OCI-M2 (cell line): Measurements from ENCODE around the gene FAM83G.
"Not testable (repeated sequence)": the region's sequence is repeated elsewhere in the genome, so short reads cannot be mapped to it uniquely, and the experiment has no call there.

Experiments used
- DNase-seq: peaks from one replicate; lab custom pipeline; 2025; ENCODE audit not compliant: unreplicated experiment; lab: John Stamatoyannopoulos, UW

Gene FAM83G

DNA sequence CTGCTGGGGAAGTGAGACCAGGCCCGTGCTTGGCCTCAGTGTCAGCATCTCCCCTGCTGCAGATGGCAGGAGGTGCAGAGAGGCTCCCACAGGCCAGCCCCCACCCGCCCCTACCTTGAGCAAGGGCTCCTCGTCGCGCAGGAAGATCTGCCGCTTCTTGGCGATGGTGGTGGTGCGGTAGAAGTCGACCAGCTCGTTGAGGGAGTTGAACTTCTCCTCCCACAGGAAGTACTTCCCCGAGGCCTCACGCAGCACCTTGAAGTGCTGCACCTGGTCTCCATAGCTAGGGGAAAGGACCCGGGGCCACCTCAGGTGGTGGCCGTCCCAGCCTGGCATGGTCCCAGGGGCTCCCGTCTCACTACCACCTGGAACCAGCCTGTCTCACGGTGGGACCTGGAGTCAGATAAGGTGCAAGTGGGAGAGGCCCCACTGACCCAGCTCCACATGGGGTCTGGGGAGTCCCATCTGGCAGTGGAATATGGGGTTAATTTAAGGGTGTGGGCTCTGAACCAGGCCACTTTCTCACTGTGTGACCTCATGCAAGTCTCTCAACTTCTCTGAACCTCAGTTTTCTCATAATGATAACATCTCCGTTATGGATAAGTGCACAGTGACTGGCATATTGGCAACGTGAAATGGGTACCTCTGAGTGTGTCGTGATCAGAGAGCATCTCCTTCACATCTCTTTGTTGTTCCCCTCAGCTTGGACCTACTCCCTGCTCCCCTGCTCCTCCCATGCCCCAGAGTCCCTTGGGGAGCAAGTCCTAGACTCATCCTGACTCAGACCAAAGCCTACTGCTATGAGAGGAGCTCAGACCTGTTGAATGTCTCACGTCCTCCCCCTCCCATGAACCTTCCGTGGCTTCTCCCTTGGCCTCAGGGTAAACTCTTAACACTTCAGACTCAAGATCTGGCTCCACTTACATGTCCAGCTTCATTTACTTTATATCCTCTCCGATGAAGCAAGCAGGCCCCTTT is 19.8 kb upstream of the FAM83G start:
- no peak for DNase-seq

DNA sequence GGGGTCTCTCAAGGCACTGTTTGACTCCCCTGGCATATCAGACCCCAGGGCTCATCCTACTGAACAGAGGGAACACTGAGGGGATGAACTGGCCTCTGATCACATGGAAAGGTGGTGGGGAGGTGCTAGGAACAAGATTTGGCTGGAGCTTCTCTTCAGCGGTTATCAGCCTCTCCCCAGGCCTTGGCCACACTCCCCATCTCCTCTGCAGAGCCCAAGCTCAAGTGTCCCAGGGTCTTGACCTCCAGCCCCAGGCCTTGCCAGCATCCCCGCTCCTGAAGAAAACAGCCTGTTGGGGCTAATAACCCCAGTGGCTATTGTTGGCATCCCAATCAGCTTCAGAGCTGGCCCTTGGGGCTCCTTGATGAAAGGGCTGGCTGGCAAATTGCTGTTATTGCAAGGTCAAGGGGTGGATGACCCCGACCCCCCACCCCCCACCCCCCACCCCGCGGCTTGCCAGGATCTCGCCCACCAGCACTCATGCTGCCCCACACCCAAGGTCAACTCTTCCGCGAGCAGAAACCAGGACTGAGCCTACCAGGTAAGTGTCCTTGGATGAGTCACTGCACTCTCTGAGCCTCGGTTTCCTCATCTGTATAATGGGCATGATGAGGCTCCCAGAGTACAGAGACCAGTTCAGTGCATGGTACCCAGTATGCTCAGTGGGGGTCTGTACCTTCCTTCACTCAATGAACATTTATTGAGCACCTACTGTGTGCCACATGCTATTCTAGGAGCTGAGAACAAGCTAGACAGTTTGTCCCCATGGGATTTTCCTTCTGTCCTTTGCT is 18.8 kb upstream of the FAM83G start:
- no peak for DNase-seq

DNA sequence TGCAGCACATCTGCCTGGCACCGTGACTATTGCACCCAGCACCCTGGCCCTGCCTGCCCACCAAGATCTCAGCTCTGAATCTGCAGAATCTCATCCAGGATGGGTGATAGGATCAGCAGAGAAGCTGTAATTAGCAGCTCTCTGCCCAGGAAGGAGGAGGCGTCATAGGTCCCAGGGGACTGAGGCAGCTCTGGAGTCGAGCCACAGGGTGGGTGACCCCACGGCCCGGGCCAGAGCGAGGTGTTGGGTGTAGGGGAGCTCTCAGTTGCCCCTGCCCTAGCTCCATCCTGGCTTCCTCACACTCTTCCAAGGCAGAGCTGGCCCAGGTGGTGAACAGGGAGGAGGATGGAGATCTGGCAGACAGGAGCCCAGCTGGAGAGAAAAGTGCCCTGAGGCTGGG is 18.2 kb upstream of the FAM83G start:
- no peak for DNase-seq

DNA sequence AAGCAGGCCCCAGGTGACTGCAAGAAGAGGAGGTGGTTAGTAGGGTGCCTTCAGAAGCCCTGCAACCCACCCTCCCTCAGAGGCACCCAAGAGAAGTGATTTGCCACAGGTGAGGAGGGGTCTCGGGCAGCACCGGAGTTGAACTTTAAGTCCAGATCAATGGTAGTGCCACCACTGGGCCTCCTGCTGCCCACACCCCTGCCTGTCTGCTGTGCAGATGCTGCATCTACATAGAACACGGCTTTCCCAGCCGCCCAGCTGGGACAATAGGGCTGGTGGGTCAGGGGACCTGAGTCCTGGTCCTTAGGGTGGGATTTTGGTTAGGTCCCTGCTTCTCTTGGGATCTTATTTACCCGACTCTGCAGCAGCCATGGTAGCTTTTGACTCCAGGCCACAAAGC is 17.6 kb upstream of the FAM83G start:
- DNase-seq, result no peak

DNA sequence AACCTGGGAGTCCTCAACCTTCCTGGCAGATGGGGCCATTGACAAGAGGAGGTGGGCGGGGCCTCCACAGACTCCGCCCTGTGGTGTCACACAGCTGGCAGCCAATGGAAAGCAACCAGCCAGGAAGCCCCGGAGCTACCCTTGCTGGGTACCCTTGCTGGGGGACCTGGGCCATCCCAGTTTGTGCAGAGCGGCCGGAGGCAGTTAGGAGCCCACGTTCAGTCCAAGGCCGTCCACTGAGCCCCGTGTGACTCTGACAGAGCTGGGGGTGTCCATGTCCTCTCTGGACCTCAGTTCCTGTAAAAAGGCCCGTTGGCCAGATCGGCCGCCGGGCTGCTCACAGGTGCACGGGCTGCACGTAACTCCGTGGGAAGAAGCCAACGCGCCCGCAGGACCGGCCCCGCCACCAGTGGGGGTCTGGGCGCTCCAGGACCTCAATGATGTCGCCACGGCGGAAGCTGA is 17.1 kb upstream of the FAM83G start:
- DNase-seq, result no peak

DNA sequence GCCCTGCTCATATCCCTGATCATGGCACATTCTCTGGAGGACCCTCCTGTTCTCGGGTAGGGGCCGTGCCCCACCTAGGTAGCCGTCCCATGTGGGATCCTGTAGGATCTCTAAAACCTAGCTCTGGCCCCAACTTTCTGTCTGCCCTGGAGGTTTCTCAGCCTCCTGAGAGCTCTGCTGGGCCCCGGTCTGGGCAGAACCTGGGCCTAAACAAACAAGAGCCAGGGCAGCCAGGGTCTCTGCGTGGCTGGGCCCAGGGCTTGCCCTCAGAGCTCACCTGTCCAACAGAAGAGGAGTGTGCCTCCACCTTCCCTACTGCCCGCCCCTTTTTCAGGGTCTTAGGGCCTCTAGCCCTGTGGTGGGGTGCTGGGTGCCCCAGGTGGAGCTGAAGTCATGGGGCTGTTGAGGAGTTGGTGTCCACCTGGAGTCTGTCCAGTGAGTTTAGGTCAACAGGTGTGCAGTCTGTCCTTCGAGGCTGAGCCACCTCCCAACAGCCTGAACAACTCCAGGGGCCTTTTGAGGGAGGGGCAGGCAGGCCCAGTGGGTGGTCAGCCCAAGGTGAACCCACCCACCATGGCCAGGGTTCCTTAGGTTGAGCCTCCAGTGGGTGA is 16.6 kb upstream of the FAM83G start:
- DNase-seq, result not testable (repeated sequence)

DNA sequence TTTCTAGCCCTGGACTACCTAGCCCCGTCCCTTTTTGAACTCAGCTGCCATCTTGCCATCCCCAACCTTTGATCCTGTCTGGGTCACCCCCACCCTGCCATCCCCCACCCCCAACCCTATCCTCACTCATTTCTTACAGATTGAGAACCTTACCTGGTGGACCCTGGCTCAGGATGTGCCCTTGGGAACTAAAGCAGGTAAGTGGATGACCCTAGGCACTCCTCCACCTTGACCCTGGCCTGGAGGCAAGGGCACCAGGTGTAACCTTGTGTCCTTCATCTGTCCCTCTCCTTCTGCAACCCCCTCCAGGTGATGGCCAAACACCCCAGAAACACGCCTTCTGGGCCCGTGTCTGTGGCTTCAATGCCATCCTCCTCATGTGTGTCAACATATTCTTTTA is 15.5 kb upstream of the FAM83G start:
- no peak for DNase-seq

DNA sequence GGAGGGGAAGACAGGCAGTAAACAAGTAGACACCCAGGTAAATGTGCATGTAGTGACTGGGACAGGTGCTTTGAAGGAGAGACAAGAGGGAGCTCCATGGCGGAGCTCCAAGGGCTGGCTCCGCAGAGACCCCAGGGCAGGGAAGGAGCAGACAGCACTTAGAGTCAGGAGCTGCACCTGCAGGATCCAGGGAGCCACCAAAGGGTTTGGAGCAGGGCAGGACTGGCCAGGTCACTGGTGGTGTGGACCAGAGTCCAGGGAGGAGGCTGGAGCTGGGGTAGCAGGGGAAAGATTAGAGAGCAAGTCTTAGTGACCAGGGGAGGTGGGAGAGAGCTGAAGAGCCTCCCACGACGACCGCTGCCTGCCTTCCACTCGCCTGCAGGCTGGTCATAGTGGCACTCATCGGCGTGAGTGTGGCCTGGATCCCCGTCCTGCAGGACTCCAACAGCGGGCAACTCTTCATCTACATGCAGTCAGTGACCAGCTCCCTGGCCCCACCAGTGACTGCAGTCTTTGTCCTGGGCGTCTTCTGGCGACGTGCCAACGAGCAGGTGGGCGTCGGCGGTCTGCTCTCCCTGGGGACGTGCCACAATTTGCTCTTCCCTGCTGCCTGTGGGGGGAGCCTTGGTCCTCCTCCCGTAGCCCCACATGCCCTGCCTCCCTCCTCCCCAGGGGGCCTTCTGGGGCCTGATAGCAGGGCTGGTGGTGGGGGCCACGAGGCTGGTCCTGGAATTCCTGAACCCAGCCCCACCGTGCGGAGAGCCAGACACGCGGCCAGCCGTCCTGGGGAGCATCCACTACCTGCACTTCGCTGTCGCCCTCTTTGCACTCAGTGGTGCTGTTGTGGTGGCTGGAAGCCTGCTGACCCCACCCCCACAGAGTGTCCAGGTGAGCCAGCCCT is 14.7 kb upstream of the FAM83G start:
- DNase-seq, result no peak

DNA sequence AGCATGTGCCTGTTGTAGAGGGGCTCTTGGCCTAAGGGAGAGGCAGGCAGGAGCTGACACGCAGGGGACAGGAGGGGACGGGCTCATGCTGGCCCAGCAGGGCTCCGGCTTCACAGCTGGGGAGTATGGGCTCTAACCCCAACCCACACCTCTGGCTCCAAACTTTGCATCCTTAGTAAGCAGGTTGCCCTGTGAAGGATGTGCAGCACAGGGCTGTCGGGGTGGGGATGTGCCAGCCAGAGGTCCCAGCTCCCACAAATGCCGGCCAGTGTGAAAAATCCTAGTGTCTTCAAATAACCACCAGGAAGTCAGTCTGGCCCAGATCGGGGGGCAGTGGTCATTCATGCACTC is 14.0 kb upstream of the FAM83G start:
- DNase-seq, result no peak

DNA sequence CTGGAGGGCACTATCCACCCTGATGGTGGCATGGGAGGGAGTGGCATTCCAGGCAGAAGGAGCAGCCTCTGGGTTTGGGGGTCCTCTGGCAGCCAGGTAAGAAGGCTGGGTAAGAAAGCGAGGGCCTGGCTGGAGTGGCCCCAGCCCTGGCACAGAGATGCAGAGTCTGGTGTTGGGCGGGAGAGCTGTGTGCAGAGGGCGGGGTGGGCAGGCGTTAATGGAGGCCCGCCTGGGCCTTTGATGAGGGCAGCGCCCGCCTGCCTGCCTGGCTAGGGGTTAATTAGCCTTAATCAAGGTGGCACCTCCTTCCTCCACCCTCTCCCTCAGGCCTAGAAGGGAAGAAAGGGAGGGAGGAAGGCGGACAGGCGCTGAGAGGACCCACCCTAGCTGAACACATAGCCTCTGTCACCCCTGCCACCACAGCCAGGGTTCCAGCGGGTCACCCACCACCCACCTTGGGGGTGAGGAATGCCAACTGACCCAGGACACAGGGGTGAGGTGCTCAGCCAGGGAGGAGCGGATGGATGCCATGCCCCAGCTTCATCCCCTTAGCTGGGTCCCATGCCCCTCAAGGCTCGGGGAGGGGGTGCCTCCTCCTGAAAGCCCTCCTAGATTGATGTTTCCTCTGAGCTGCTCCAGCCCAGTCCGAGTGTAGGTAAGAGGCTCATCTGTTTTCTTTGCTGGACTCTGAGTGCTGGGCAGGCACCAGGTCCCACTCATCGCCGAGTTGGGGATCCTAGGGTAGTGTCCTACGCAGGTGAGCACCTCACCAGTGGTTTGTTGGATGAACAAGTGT is 13.4 kb upstream of the FAM83G start:
- no peak for DNase-seq

DNA sequence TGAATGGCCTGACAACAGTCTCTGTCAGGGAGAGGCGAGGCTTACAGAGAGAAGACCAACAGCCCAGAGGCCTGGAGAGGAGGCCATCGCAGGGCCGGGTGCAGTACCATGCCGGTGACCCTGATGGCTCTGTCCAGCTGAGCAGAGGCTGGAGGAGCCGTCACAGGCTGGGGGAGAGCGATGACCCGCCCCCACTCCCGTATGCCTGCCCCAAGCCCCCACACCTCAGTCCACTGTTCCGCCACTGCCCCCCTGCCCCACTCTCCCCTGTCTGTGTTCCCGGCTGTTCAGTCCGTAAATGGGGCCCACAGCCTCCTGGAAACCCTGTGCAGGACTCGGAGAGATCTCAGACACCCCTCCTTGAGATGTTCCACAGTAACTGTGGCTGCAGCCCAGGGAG is 12.8 kb upstream of the FAM83G start:
- no peak for DNase-seq

DNA sequence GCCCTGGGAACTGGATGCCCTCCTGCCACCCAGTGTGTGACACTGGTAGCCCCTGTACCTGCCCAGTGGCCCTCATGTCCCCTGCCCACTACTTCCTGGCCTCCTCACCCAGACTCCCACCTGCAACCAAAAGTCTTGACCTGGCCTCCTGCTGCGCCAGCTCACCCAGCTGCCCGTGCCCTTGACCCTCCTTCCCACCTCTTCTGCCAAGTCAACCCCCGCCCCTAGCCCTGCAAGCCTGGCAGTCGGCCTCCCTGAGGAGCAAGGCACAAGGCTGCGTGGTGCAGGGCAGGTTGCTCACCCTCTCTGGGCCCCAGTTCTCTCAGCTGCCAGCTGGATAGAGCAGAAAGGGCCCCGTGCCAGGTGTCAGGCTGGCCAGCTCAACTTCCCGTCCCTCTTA is 12.3 kb upstream of the FAM83G start:
- no peak for DNase-seq

DNA sequence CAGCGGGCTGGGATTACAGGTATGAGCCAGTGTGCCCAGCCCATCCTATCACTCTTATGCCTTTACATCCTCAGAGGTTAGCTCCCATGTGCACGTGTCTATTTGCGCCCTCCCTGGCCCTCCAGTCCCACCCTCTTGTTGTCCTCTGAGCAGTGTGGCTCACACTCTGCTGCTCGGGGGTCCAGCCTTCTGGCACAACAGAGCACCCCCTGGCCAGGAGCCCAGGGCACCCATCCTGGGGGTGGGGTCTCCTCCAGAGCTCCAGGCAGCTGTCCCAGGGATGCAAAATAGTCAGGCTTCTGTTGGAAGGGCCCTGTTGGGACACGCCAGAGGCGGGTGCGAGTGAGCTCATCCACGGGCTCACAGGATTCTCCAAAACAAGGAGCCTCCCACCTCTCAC is 11.7 kb upstream of the FAM83G start:
- no peak for DNase-seq

DNA sequence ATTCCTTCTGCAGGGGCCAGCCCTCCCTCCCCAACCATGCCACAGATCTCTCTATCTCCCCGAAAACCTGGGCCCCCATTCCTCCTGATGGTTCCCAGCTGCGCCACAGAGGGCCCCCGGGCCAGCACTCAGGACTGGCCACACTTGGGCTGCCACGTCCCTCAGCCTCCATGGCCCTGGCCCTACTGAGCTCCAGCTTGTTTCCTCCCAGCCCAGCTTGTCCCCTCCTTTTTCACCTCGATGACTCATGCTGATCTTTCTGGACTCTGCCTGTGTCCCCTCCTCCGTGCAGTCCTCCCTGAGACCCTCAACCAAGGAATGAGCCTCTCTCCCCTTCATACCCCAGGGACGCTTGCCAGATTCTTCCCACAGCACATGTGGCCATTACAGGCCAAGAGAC is 10.9 kb upstream of the FAM83G start:
- no peak for DNase-seq

DNA sequence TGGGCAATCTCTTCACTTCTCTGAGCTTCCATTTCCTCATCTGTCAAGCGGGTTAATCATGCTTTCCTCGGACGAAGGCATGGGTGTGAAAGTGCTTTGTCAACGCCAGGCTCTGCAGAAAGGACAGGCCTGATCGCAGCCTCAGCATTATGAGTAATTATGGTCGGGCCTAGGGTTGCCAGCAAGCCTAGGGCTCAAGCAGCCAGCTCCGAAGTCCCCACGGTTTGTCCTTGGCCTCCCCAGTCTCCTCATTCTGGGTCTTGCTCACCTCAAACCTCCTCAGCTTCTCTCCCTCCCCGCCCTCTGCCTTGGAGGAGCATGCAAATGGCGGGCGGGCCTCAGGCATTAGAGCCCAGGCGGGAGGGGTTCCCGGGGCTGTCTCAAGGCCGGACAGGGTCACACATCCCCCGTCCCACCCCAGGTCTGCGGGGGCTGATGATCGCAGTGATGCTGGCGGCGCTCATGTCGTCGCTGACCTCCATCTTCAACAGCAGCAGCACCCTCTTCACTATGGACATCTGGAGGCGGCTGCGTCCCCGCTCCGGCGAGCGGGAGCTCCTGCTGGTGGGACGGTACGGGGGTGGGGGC is 10.2 kb upstream of the FAM83G start:
- no peak for DNase-seq

DNA sequence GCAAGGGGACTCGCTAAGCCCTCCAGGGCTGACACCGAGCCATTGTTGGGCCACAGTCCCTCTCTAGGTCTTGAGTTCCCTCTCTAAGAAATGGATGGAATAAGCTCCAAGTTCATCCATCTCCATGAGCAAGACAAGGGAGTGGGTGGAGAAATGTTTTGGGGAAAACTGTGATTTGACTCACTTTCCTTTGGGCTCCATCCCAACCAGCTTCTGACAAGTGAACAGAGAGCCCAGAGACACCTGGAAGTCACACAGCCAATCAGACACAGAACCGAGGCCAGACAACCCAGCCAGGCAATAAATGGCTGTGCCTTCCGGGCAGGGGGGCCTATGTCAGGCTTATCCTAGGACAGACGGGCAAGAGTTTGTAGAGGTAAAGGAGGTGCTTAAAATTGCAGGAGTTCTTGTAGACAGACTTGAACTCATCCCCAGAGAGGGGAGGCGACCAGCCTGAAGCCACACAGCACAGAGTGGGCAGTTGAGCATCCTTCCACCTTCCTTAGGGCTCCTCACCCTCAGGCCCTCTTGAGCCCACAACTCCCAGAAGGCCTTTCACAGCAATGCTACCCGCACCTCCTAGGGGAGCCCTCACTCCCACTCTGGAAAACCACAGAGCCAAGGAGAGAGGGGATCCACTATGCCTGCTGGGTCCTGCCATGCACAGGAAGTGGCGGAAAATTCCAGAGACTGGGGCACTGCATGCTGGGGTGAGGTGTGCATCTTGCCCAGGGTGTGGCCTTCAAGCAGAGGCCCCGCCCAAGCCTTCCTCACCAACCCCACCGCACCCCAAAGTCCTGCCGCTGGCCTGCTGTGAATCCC is 9.5 kb upstream of the FAM83G start:
- no peak for DNase-seq

DNA sequence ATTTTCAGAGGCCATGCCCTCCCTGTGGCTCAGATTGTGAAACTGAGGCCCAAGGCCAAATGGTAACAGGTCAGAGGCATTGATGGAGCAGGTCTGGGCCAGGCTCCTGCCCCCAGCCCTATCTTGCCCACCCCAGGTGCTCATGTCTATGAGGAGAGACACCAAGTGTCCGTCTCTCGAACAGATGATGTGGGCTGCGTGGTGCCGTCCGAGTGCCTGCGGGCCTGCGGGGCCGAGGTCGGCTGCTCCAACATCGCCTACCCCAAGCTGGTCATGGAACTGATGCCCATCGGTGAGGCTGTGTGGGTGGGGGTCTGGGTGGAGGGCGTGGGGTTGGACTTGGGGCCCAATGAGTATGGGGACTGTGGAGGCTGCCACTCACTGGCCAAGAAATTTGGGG is 8.7 kb upstream of the FAM83G start:
- DNase-seq, result no peak

DNA sequence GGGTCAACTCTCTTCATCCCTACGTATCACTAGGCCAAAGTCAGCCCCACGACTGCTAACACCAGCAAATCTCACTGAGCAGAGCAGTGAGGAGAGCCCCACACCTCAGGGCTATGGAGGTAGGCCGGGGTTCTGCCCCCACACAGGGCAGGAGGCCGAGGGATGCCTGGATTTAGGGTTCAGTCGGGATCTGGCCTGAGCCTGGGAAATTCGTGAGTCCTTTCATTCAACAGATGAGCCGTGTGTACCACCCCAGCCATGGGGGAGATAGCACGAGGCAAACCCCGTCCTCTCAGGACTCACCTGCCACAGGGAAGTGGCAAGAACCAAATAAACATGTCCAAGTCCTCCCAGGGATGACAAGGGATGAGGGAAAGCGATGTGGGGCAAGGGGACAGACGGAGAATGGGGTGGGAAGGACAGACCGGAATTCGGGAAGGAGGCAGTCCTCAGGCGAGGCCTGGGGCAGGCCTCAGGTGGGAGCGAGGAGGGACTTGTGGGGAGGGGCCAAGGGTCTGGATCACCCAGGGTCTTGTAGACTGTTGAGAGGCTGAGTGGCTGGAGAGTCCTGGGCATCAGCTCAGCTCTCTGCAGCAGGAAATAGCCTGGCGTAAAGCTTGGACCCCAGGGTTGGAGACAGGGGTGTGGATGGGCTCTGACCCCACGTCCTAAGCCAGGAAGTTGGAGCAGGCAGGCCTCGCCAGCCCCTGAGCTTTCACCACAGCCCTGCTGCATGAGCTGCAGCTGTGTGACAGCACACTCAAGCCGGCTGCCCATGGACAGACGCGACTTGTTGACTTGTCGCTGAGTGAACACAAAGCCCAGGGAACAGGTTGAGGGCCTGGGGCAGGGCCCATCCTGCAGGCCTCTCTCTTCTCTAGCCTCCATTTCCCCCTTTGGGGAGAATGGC is 7.9 kb upstream of the FAM83G start:
- no peak for DNase-seq
